RWPE2 (cell line): Measurements from ENCODE around the gene FOXA1.
A peak's percentile ranks its signal among the peaks of the same experiment; 100 is the strongest.
"Not testable (repeated sequence)": the region's sequence is repeated elsewhere in the genome, so short reads cannot be mapped to it uniquely, and the experiment has no call there.

ENCODE experiments used
- ATAC-seq: fragments of 200-7000 bp; cut with Tn5 transposase; 3 replicates; pipeline ENCODE4 v1.9.1; 2021; ENCODE audit warnings: low read depth
- DNase-seq: peaks from one replicate; pipeline ENCODE4 v3.0.0-alpha.2; 2020; ENCODE audit warnings: low spot score
- H3K27ac ChIP-seq: fragments of 450-650 bp; 2 replicates; pipeline ENCODE4 v1.5.1; 2017; ENCODE audit warnings: mild to moderate bottlenecking; ENCODE audit not compliant: poor library complexity, severe bottlenecking
- H3K27me3 ChIP-seq: fragments of 250-450 bp; sonication (Bioruptor Pico); 2 replicates; pipeline ENCODE4 v1.5.1; 2021; ENCODE audit warnings: mild to moderate bottlenecking, moderate library complexity; ENCODE audit not compliant: insufficient read depth, poor library complexity, severe bottlenecking
- H3K36me3 ChIP-seq: fragments of 250-450 bp; sonication (Bioruptor Pico); 2 replicates; pipeline ENCODE4 v1.5.1; 2020; ENCODE audit warnings: low read depth, mild to moderate bottlenecking, moderate library complexity
- H3K4me1 ChIP-seq: fragments of 250-450 bp; sonication (Bioruptor Pico); 2 replicates; pipeline ENCODE4 v1.5.1; 2021; ENCODE audit warnings: mild to moderate bottlenecking, moderate library complexity; ENCODE audit not compliant: insufficient read depth, poor library complexity, severe bottlenecking
- H3K4me3 ChIP-seq: fragments of 250-450 bp; sonication (Bioruptor Pico); 2 replicates; pipeline ENCODE4 v1.5.1; 2021; ENCODE audit warnings: mild to moderate bottlenecking, moderate library complexity; ENCODE audit not compliant: severe bottlenecking
- H3K9me3 ChIP-seq: fragments of 250-450 bp; sonication (Bioruptor Pico); 2 replicates; pipeline ENCODE4 v1.5.1; 2021; ENCODE audit warnings: mild to moderate bottlenecking, moderate library complexity; ENCODE audit not compliant: severe bottlenecking
- TF ChIP-seq, protein P1 (sequence below): fragments of 450-650 bp; IDR thresholded peaks from one replicate; pipeline ENCODE4 v1.5.1; 2017; ENCODE audit warnings: mild to moderate bottlenecking, moderate library complexity; ENCODE audit not compliant: poor library complexity, severe bottlenecking

The FOXA1 gene

GRCh38 chr14:37563189-37563588 is 31.9 kb downstream of the FOXA1 start:
- Histone ChIP-seq H3K4me3 (no peak overlapping the region), H3K27me3 (no peaks in the 10 kb centered on the region), H3K9me3 (no peaks in the 10 kb centered on the region), H3K27ac (no peak overlapping the region), H3K4me1 (peaks cover 19% of the 10 kb centered on the region), H3K36me3 (no peaks in the 10 kb centered on the region)
- ATAC-seq (no peak), DNase-seq (no peak)
- TF ChIP-seq, protein P1, sequence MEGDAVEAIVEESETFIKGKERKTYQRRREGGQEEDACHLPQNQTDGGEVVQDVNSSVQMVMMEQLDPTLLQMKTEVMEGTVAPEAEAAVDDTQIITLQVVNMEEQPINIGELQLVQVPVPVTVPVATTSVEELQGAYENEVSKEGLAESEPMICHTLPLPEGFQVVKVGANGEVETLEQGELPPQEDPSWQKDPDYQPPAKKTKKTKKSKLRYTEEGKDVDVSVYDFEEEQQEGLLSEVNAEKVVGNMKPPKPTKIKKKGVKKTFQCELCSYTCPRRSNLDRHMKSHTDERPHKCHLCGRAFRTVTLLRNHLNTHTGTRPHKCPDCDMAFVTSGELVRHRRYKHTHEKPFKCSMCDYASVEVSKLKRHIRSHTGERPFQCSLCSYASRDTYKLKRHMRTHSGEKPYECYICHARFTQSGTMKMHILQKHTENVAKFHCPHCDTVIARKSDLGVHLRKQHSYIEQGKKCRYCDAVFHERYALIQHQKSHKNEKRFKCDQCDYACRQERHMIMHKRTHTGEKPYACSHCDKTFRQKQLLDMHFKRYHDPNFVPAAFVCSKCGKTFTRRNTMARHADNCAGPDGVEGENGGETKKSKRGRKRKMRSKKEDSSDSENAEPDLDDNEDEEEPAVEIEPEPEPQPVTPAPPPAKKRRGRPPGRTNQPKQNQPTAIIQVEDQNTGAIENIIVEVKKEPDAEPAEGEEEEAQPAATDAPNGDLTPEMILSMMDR, result no peak

DNA sequence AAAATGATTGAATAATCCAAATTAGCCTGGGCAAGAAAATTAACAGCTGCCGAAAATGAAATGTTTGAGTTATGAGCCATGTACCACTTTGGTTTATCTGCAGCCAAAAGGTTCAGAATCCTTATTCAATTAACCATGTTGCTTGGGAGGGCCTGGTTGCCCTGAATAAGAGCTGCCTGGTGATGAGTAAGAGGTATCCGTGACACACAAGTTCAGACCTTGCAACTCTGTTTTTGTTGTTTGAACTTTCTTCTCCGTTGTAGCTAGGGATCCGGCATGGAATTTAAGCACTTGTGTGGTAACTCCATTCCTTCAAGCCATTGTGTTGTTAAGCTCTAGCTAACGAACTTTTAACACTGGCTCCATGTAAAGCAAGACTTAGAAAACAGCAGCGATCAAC is 35.7 kb downstream of the FOXA1 start:
- TF ChIP-seq, protein P1, result no peak
- DNase-seq (no peak), ATAC-seq (peak; percentile 33; the same call in 1 of the 3 replicates)
- no peaks in the 10 kb centered on the region for H3K27me3 ChIP-seq
- no peaks in the 10 kb centered on the region for H3K4me1 ChIP-seq
- no peaks in the 10 kb centered on the region for H3K36me3 ChIP-seq
- no peak overlapping the region for H3K4me3 ChIP-seq
- no peak overlapping the region for H3K27ac ChIP-seq
- H3K9me3 ChIP-seq, result no peaks in the 10 kb centered on the region

GRCh38 chr14:37558740-37559139 is 36.3 kb downstream of the FOXA1 start:
- Histone ChIP-seq H3K27me3 (no peaks in the 10 kb centered on the region), H3K4me3 (no peak overlapping the region), H3K27ac (no peak overlapping the region), H3K4me1 (no peaks in the 10 kb centered on the region), H3K9me3 (no peaks in the 10 kb centered on the region), H3K36me3 (no peaks in the 10 kb centered on the region)
- DNase-seq, result no peak
- ATAC-seq, result no peak
- TF ChIP-seq, protein P1, result no peak

- not testable (repeated sequence) for H3K4me3 ChIP-seq, ATAC-seq, H3K36me3 ChIP-seq, H3K9me3 ChIP-seq, DNase-seq, H3K27ac ChIP-seq, H3K4me1 ChIP-seq, H3K27me3 ChIP-seq
These were observed 39.5 kb downstream of the FOXA1 start for GRCh38 chr14:37555596-37555995.

- TF ChIP-seq, protein P1, result no peak
- Histone ChIP-seq H3K4me3 (no peak overlapping the region), H3K36me3 (peaks cover 4% of the 10 kb centered on the region; the same call in 1 of the 2 replicates), H3K9me3 (peaks cover 6% of the 10 kb centered on the region), H3K27ac (no peak overlapping the region), H3K4me1 (peaks cover 10% of the 10 kb centered on the region), H3K27me3 (no peaks in the 10 kb centered on the region)
- no peak for ATAC-seq
- no peak for DNase-seq
These were observed 41.0 kb downstream of the FOXA1 start for GRCh38 chr14:37553935-37554550.
